ENCODE results near the gene POLD2.

POLD2 gene

GRCh38 chr7:44065431-44066110, 57.8 kb downstream of the POLD2 start, which contains the start of gene PGAM2:
Gene PGAM2 (minus strand): TSS chr7:44065567. CDS start chr7:44065529, 38 bp downstream.
- DNase-seq (ENCODE audit: low read depth) = no peak

GRCh38 chr7:44064791-44065430, 58.4 kb downstream of the POLD2 start:
- DNase-seq (ENCODE audit: low read depth) = no peak
